Measurements from ENCODE around the gene SPTBN1.

DNA sequence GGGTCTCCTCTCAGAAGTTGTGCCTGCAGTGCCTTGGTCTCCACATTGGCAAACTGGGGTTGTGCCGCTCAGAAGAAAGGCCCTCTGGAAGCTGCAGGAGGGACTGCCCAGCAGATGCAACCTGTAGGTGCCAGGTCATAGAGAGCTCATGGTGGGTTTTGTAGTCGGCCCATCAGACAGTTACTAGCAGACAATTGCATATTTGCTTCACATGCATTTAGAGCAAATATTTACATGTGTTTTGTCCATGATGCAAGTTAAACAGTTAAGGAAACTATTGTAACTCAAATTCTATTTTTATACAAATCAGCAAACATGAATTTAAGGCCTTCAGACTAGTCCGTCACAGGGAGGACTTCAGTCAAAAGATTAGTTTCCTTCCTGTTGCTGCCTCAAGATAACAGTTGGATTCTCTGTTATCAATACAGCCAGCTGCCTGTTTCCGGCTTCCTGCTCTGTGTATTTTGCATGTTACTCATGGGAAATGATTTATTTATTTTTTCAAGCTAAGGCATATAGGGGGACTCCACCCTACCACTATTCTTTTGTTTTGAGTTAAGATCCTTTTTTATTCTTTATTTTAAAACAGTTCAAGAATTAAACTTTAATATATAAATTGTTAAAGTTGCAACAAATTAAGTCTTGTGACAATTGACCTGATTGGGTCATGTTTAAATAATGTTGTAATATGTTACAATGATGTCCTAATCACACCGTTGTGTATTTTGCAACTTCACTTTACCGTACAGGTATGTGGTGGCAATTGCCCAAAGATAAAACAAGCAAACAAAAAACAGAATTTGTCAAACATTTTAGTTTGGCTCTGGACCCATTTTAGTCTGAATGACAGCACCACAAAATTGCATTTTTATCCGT lies 133.5 kb downstream of the SPTBN1 start:
- TF ChIP-seq, protein P1, sequence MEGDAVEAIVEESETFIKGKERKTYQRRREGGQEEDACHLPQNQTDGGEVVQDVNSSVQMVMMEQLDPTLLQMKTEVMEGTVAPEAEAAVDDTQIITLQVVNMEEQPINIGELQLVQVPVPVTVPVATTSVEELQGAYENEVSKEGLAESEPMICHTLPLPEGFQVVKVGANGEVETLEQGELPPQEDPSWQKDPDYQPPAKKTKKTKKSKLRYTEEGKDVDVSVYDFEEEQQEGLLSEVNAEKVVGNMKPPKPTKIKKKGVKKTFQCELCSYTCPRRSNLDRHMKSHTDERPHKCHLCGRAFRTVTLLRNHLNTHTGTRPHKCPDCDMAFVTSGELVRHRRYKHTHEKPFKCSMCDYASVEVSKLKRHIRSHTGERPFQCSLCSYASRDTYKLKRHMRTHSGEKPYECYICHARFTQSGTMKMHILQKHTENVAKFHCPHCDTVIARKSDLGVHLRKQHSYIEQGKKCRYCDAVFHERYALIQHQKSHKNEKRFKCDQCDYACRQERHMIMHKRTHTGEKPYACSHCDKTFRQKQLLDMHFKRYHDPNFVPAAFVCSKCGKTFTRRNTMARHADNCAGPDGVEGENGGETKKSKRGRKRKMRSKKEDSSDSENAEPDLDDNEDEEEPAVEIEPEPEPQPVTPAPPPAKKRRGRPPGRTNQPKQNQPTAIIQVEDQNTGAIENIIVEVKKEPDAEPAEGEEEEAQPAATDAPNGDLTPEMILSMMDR (conservative IDR thresholded peaks at IDR 0.05) = no peak
- TF ChIP-seq EZH2 (IDR thresholded peaks at IDR 0.05; ENCODE audit: low read depth) = no peak

All from PC-9 (cell line).